ENCODE results near the gene FAM3A.

- no peak for TF ChIP-seq YY1 (IDR thresholded peaks at IDR 0.05; ENCODE audit: extremely low read depth, insufficient replicate concordance, low read depth, low read length)
- TF ChIP-seq POLR2A (IDR thresholded peaks at IDR 0.05; ENCODE audit: borderline replicate concordance, extremely low read depth, insufficient read depth, insufficient read length) = no peak
- TF ChIP-seq CTCF (IDR thresholded peaks at IDR 0.05 in 2 of 3, conservative IDR thresholded peaks at IDR 0.05 in 1 of 3; ENCODE audit: borderline replicate concordance in 1 of 3, insufficient read depth in 1 of 3, low read depth in 2 of 3, low read length in 2 of 3) = no peak
- no peak for TF ChIP-seq EGR1 (IDR thresholded peaks at IDR 0.05; ENCODE audit: low read depth)
- no peak for TF ChIP-seq REST (IDR thresholded peaks at IDR 0.05; ENCODE audit: low read depth)
- no peak for TF ChIP-seq SP1 (IDR thresholded peaks at IDR 0.05; ENCODE audit: low read depth)
- TF ChIP-seq CEBPB (IDR thresholded peaks at IDR 0.05; ENCODE audit: low read depth) = no peak
- TF ChIP-seq JUND (IDR thresholded peaks at IDR 0.05) = no peak
- TF ChIP-seq RAD21 (IDR thresholded peaks at IDR 0.05; ENCODE audit: low read depth) = no peak
- no peak for TF ChIP-seq MAX (IDR thresholded peaks at IDR 0.05)
Measured at GRCh38 chrX:154470434-154470833, 45.6 kb downstream of the FAM3A start.
